Measurements from ENCODE around the gene LAMB4. TPM values are rescaled to one million over a fixed set of nuclear protein-coding genes. Genes with fewer than 3 reads are reported as not detected.

The LAMB4 gene
- polyA plus RNA-seq, 1 experiment, result 0.20 TPM

DNA sequence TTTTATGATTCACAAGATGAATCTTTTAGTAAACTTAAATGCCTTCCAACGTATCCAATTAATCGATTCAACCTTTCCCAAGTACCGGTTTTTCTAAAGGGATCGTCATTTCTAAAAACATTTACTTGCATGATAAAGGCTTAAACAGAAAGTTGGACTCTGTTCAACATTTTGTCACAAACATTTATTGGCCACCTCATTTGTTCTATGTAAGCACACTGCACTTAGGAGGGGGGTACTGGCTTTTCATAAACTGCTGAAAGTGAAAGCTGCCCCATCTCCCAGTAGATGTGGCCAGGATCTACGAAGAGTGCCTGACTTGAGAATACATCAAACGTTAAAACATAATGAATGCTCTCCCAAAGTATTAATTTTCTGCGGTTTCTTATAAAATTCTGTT, 37.3 kb upstream of the LAMB4 start:
- ChIA-PET CTCF (interaction anchor here (0.6 kb wide), 1 partner anchor 36 kb away, joined by 3 read pairs; no protein-coding TSS in a partner anchor), POLR2A (no interaction called here)
- no peak overlapping the region for H3K4me3 ChIP-seq (ENCODE audit: low read depth, low read length)

DNA sequence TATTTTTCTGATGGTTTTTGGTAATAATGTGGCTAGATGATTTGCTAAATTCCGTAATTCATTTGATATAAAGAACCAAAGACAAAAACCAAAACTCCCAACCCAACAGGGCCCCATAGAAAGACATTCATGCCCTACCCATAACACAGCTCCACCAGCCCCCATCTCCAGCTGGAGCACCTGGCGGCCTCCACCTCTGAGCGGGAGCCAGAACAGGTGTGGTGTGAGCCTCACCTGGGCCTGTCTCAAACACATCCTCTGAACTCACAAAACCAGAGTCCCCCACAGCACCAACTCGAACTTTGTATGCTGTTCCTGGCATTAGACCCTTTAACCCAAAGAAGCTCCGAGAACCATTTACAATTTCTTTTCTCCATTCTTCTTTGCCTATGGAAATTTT, 36.5 kb upstream of the LAMB4 start:
- TF ChIP-seq, protein P1, sequence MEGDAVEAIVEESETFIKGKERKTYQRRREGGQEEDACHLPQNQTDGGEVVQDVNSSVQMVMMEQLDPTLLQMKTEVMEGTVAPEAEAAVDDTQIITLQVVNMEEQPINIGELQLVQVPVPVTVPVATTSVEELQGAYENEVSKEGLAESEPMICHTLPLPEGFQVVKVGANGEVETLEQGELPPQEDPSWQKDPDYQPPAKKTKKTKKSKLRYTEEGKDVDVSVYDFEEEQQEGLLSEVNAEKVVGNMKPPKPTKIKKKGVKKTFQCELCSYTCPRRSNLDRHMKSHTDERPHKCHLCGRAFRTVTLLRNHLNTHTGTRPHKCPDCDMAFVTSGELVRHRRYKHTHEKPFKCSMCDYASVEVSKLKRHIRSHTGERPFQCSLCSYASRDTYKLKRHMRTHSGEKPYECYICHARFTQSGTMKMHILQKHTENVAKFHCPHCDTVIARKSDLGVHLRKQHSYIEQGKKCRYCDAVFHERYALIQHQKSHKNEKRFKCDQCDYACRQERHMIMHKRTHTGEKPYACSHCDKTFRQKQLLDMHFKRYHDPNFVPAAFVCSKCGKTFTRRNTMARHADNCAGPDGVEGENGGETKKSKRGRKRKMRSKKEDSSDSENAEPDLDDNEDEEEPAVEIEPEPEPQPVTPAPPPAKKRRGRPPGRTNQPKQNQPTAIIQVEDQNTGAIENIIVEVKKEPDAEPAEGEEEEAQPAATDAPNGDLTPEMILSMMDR (IDR thresholded peaks at IDR 0.05; ENCODE audit: insufficient read depth, low read depth, low read length), result no peak
- POLR2A ChIA-PET, result no interaction called here
- Histone ChIP-seq H3K27me3 (ENCODE audit: control insufficient read depth, insufficient read depth, low read length) (no peaks in the 10 kb centered on the region), H3K36me3 (ENCODE audit: control insufficient read depth, insufficient read depth, low read length) (no peaks in the 10 kb centered on the region), H3K4me3 (ENCODE audit: low read depth, low read length) (no peak overlapping the region)
- DNase-seq (ENCODE audit: low read depth), result no peak
- CTCF ChIA-PET, result interaction anchor here (0.6 kb wide), 2 partner anchors 12 to 35 kb away, joined by 3 read pairs; no protein-coding TSS in a partner anchor

More for the DNA sequence above, 37.3 kb upstream of the LAMB4 start:
- DNase-seq (ENCODE audit: low read depth), result no peak
- Histone ChIP-seq H3K36me3 (ENCODE audit: control insufficient read depth, insufficient read depth, low read length) (no peaks in the 10 kb centered on the region), H3K27me3 (ENCODE audit: control insufficient read depth, insufficient read depth, low read length) (no peaks in the 10 kb centered on the region)
- TF ChIP-seq, protein P1 (IDR thresholded peaks at IDR 0.05; ENCODE audit: insufficient read depth, low read depth, low read length), result no peak

GRCh38 chr7:108165723-108166122, 35.6 kb upstream of the LAMB4 start:
- DNase-seq (ENCODE audit: low read depth), result no peak
- POLR2A ChIA-PET, result no interaction called here

DNA sequence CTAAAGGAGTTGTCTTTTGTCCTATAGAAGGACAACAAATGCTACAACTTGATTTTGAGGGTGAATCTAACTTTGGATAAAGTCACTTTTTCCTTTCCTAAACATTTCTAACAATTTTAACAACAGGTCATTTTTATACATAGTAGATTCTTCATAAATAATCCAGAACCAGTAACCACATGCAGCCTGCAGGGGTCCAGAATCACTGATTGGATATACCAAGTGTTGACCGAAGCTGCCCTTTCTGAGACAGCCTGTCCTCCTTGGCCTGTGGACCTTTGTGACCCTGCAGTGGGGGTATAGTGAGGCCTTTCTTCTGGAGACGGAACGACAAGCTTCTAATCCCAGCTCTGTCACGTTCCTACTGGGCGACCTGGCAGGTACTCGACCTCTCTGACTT, 34.8 kb upstream of the LAMB4 start:
- H3K36me3 ChIP-seq (ENCODE audit: control insufficient read depth, insufficient read depth, low read length), result no peaks in the 10 kb centered on the region
- TF ChIP-seq, protein P1 (IDR thresholded peaks at IDR 0.05; ENCODE audit: insufficient read depth, low read depth, low read length), result no peak
- POLR2A ChIA-PET, result no interaction called here
- no peaks in the 10 kb centered on the region for H3K27me3 ChIP-seq (ENCODE audit: control insufficient read depth, insufficient read depth, low read length)
- no peak for DNase-seq (ENCODE audit: low read depth)
- H3K4me3 ChIP-seq (ENCODE audit: low read depth, low read length), result no peak overlapping the region
- CTCF ChIA-PET, result interaction anchor here (0.9 kb wide), 1 partner anchor 16 kb away, joined by 3 read pairs; no protein-coding TSS in a partner anchor

More at GRCh38 chr7:108165723-108166122, 35.6 kb upstream of the LAMB4 start:
- TF ChIP-seq, protein P1 (IDR thresholded peaks at IDR 0.05; ENCODE audit: insufficient read depth, low read depth, low read length), result no peak
- CTCF ChIA-PET, result interaction anchor here (0.9 kb wide), 1 partner anchor 16 kb away, joined by 3 read pairs; no protein-coding TSS in a partner anchor
- no peak overlapping the region for H3K4me3 ChIP-seq (ENCODE audit: low read depth, low read length)
- H3K36me3 ChIP-seq (ENCODE audit: control insufficient read depth, insufficient read depth, low read length), result no peaks in the 10 kb centered on the region
- H3K27me3 ChIP-seq (ENCODE audit: control insufficient read depth, insufficient read depth, low read length), result no peaks in the 10 kb centered on the region

GRCh38 chr7:108164342-108164741, 34.2 kb upstream of the LAMB4 start:
- ChIA-PET CTCF (no interaction called here), POLR2A (no interaction called here)
- TF ChIP-seq, protein P1 (IDR thresholded peaks at IDR 0.05; ENCODE audit: insufficient read depth, low read depth, low read length), result no peak
- H3K4me3 ChIP-seq (ENCODE audit: low read depth, low read length), result no peak overlapping the region
- no peak for DNase-seq (ENCODE audit: low read depth)
- no peaks in the 10 kb centered on the region for H3K27me3 ChIP-seq (ENCODE audit: control insufficient read depth, insufficient read depth, low read length)
- no peaks in the 10 kb centered on the region for H3K36me3 ChIP-seq (ENCODE audit: control insufficient read depth, insufficient read depth, low read length)
